H9 (cell line): ENCODE data around the gene CACNB2. TPM values are rescaled to one million over a fixed set of nuclear protein-coding genes. Genes with fewer than 3 reads are reported as not detected.

Experiments
- DNase-seq: peaks from one replicate; pipeline ENCODE4 v3.0.0-alpha.2; 2017
- H2AFZ ChIP-seq: one replicate; pipeline ENCODE4 v1.6.1; 2013; ENCODE audit warnings: mild to moderate bottlenecking, low read length, control low read depth, moderate library complexity
- H2AK5ac ChIP-seq: 2 replicates; pipeline ENCODE4 v1.6.1; 2013; ENCODE audit warnings: low read length, control low read depth, mixed read lengths; ENCODE audit not compliant: insufficient read length
- H2BK120ac ChIP-seq: one replicate; pipeline ENCODE4 v1.6.1; 2013; ENCODE audit warnings: low read depth, mild to moderate bottlenecking, low read length, control low read depth, inconsistent platforms; ENCODE audit not compliant: poor library complexity, severe bottlenecking
- H2BK12ac ChIP-seq: 2 replicates; pipeline ENCODE4 v1.6.1; 2013; ENCODE audit warnings: low read length, control low read depth, mixed read lengths, low read depth; ENCODE audit not compliant: insufficient read length
- H2BK15ac ChIP-seq: 2 replicates; pipeline ENCODE4 v1.6.1; 2013; ENCODE audit warnings: low read depth, low read length, control low read depth
- H2BK20ac ChIP-seq: one replicate; pipeline ENCODE4 v1.6.1; 2013; ENCODE audit warnings: low read depth, mild to moderate bottlenecking, low read length, control low read depth, inconsistent platforms; ENCODE audit not compliant: poor library complexity, severe bottlenecking
- H2BK5ac ChIP-seq: 2 replicates; pipeline ENCODE4 v1.6.1; 2013; ENCODE audit warnings: low read length, control low read depth, mixed read lengths; ENCODE audit not compliant: insufficient read length
- H3K14ac ChIP-seq: 2 replicates; pipeline ENCODE4 v1.6.1; 2013; ENCODE audit warnings: low read length, control low read depth; ENCODE audit not compliant: insufficient read depth
- H3K18ac ChIP-seq: 2 replicates; pipeline ENCODE4 v1.6.1; 2013; ENCODE audit warnings: low read depth, mild to moderate bottlenecking, mixed read lengths, low read length, control low read depth; ENCODE audit not compliant: insufficient read length
- H3K23ac ChIP-seq: 2 replicates; pipeline ENCODE4 v1.6.1; 2013; ENCODE audit warnings: low read length, control low read depth, mixed read lengths, low read depth; ENCODE audit not compliant: insufficient read length
- H3K23me2 ChIP-seq: 2 replicates; pipeline ENCODE4 v1.6.1; 2013; ENCODE audit warnings: low read depth, mild to moderate bottlenecking, mixed read lengths, low read length, control low read depth; ENCODE audit not compliant: insufficient read length, poor library complexity, severe bottlenecking
- H3K27ac ChIP-seq: 2 replicates; pipeline ENCODE4 v1.5.1; 2013; ENCODE audit warnings: low read length, control low read depth, mixed read lengths, low read depth; ENCODE audit not compliant: insufficient read length
- H3K27me3 ChIP-seq: 2 replicates; pipeline ENCODE4 v1.6.1; 2013; ENCODE audit warnings: low read length, control low read depth, inconsistent platforms; ENCODE audit not compliant: insufficient read depth
- H3K4ac ChIP-seq: 2 replicates; pipeline ENCODE4 v1.6.1; 2013; ENCODE audit warnings: low read depth, mild to moderate bottlenecking, control low read depth, inconsistent platforms, low read length, moderate library complexity
- H3K4me1 ChIP-seq: 2 replicates; pipeline ENCODE4 v1.6.1; 2013; ENCODE audit warnings: low read length, control low read depth, inconsistent platforms; ENCODE audit not compliant: insufficient read depth
- H3K4me2 ChIP-seq: 2 replicates; pipeline ENCODE4 v1.6.1; 2013; ENCODE audit warnings: low read length, control low read depth, mixed read lengths; ENCODE audit not compliant: insufficient read length, insufficient read depth
- H3K56ac ChIP-seq: 2 replicates; pipeline ENCODE4 v1.6.1; 2013; ENCODE audit warnings: low read depth, mild to moderate bottlenecking, mixed read lengths, low read length, control low read depth; ENCODE audit not compliant: insufficient read length
- H3K79me1 ChIP-seq: 2 replicates; pipeline ENCODE4 v1.6.1; 2013; ENCODE audit warnings: low read depth, mild to moderate bottlenecking, moderate library complexity, low read length, control low read depth, inconsistent platforms; ENCODE audit not compliant: insufficient read depth, poor library complexity, severe bottlenecking
- H3K79me2 ChIP-seq: 2 replicates; pipeline ENCODE4 v1.6.1; 2013; ENCODE audit warnings: low read length, control low read depth, inconsistent platforms; ENCODE audit not compliant: insufficient read depth
- H3K9ac ChIP-seq: 2 replicates; pipeline ENCODE4 v1.6.1; 2013; ENCODE audit warnings: low read length, control low read depth, mixed read lengths; ENCODE audit not compliant: insufficient read length; ENCODE audit errors: extremely low read depth
- H3K9me3 ChIP-seq: one replicate; pipeline ENCODE4 v1.6.1; 2013; ENCODE audit warnings: low read depth, low read length, inconsistent platforms; ENCODE audit not compliant: control insufficient read depth
- H3T11ph ChIP-seq: one replicate; pipeline ENCODE4 v1.6.1; 2013; ENCODE audit warnings: mild to moderate bottlenecking, low read length, control low read depth, inconsistent platforms
- H4K20me1 ChIP-seq: one replicate; pipeline ENCODE4 v1.6.1; 2013; ENCODE audit not compliant: control insufficient read depth, insufficient read length, insufficient read depth
- H4K5ac ChIP-seq: 2 replicates; pipeline ENCODE4 v1.6.1; 2013; ENCODE audit warnings: low read depth, mild to moderate bottlenecking, mixed read lengths, low read length, control low read depth; ENCODE audit not compliant: insufficient read length
- H4K8ac ChIP-seq: replicated peaks from 2 replicates; pipeline ENCODE4 v1.6.1; 2013; ENCODE audit warnings: low read length, control low read depth, mixed read lengths, low read depth; ENCODE audit not compliant: insufficient read length
- H4K91ac ChIP-seq: 2 replicates; pipeline ENCODE4 v1.6.1; 2013; ENCODE audit warnings: low read depth, mild to moderate bottlenecking, moderate library complexity, mixed read lengths, low read length, control low read depth; ENCODE audit not compliant: insufficient read length
- H3K27ac Mint-ChIP-seq, 3 experiments: 2 replicates in 2 of 3; 3 replicates in 1 of 3; pipeline ENCODE4 v1.8.0; 2020 to 2021; ENCODE audit warnings: mixed read lengths in 3 of 3, mild to moderate bottlenecking in 1 of 3, moderate library complexity in 1 of 3
- H3K27me3 Mint-ChIP-seq: 2 replicates; pipeline ENCODE4 v1.8.0; 2021; ENCODE audit warnings: low read depth, mild to moderate bottlenecking, moderate library complexity, mixed read lengths
- H3K36me3 Mint-ChIP-seq, 3 experiments: 2 replicates in 2 of 3; 3 replicates in 1 of 3; pipeline ENCODE4 v1.8.0; 2020 to 2021; ENCODE audit warnings: low read depth in 3 of 3, mixed read lengths in 3 of 3; ENCODE audit not compliant: insufficient read depth in 1 of 3
- H3K4me1 Mint-ChIP-seq, 2 experiments: 2 replicates each; pipeline ENCODE4 v1.8.0; 2020; ENCODE audit warnings: mixed read lengths in 2 of 2
- H3K4me3 Mint-ChIP-seq, 2 experiments: 2 replicates in 1 of 2; 3 replicates in 1 of 2; pipeline ENCODE4 v1.8.0; 2020 to 2021; ENCODE audit warnings: mild to moderate bottlenecking in 2 of 2, mixed read lengths in 2 of 2, moderate library complexity in 1 of 2
- H3K9me3 Mint-ChIP-seq, 2 experiments: 2 replicates in 1 of 2; 3 replicates in 1 of 2; pipeline ENCODE4 v1.8.0; 2020; ENCODE audit warnings: mild to moderate bottlenecking in 2 of 2, mixed read lengths in 2 of 2, moderate library complexity in 1 of 2
- CTCF ChIP-seq: fragments of 200-600 bp; sonication (generic); conservative IDR thresholded peaks from 3 replicates; pipeline ENCODE4 v1.8.0; 2021; ENCODE audit warnings: antibody characterized with exemption, mild to moderate bottlenecking
- WGBS: extraction: QIAGEN DNeasy Blood & Tissue Kit; methylation state at CpG from one replicate; pipeline ENCODE4 v1.1.7; 2013; ENCODE audit warnings: missing lambda C conversion rate, low lambda C conversion rate, mixed read lengths; ENCODE audit not compliant: insufficient read length; ENCODE audit errors: extremely low coverage; 5-methylcytosine and 5-hydroxymethylcytosine counted together
- total RNA-seq: library from RNA; stranded (reverse); gene quantifications from 2 replicates; pipeline ENCODE4 v1.2.1, GENCODE V29; 2021

Gene CACNB2
- total RNA-seq, 1 experiment from 2014 or later: 2.6 TPM

GRCh38 chr10:18367840-18368239 lies 227.6 kb downstream of the CACNB2 start:
- no peaks in the 10 kb centered on the region for H4K20me1 ChIP-seq
- no peaks in the 10 kb centered on the region for H3K27me3 ChIP-seq
- no peak overlapping the region for H2BK120ac ChIP-seq
- no peaks in the 10 kb centered on the region for H3K9me3 ChIP-seq
- H3K9ac ChIP-seq: no peak overlapping the region
- no peak overlapping the region for H2AFZ ChIP-seq
- no peak overlapping the region for H3K23ac ChIP-seq
- H3K56ac ChIP-seq: no peak overlapping the region
- H3K27me3 Mint-ChIP-seq: no peaks in the 10 kb centered on the region
- H2BK20ac ChIP-seq: no peak overlapping the region
- no peaks in the 10 kb centered on the region; the same call in 1 of the 2 replicates for H3K4me1 ChIP-seq
- no peak overlapping the region for H3K4me3 Mint-ChIP-seq
- no peak for TF ChIP-seq CTCF
- H2BK5ac ChIP-seq: no peak overlapping the region
- no peak overlapping the region for H3K14ac ChIP-seq
- DNase-seq: no peak
- H2BK12ac ChIP-seq: no peak overlapping the region
- no peak overlapping the region for H2BK15ac ChIP-seq
- no peaks in the 10 kb centered on the region for H3K9me3 Mint-ChIP-seq
- no CpG with 5 or more reads among the region's 5 CpGs for WGBS
- no peaks in the 10 kb centered on the region for H3K23me2 ChIP-seq
- no peak overlapping the region for H2AK5ac ChIP-seq
- H3K27ac ChIP-seq: no peak overlapping the region
- H4K91ac ChIP-seq: no peak overlapping the region
- H3K4me1 Mint-ChIP-seq: no peaks in the 10 kb centered on the region
- no peak overlapping the region for H4K5ac ChIP-seq
- no peak overlapping the region for H4K8ac ChIP-seq
- no peak overlapping the region for H3K4ac ChIP-seq
- H3T11ph ChIP-seq: no peak overlapping the region
- H3K18ac ChIP-seq: no peak overlapping the region
- H3K79me2 ChIP-seq: no peaks in the 10 kb centered on the region
- no peak overlapping the region for H3K27ac Mint-ChIP-seq
- no peaks in the 10 kb centered on the region for H3K79me1 ChIP-seq
- no peak overlapping the region for H3K4me2 ChIP-seq
- H3K36me3 Mint-ChIP-seq: no peaks in the 10 kb centered on the region
